ENCODE measurements around the gene CKMT2. TPM values are rescaled to one million over a fixed set of nuclear protein-coding genes. Genes with fewer than 3 reads are reported as not detected.

Gene CKMT2
- total RNA-seq, 1 donor from 2014 or later = not detected

- DNase-seq (ENCODE audit: low read depth) = no peak
- no peak for TF ChIP-seq CTCF (IDR thresholded peaks at IDR 0.05; ENCODE audit: insufficient read depth, low read length, poor library complexity, severe bottlenecking)
Measured at GRCh38 chr5:81202655-81203054, 30.5 kb upstream of the CKMT2 start.

GRCh38 chr5:81203729-81204128, 29.4 kb upstream of the CKMT2 start:
- Histone ChIP-seq H3K27me3 (ENCODE audit: control insufficient read depth, insufficient read depth, low read length) (no peaks in the 10 kb centered on the region), H3K4me3 (ENCODE audit: low read depth, low read length) (no peak overlapping the region), H3K36me3 (ENCODE audit: control insufficient read depth, insufficient read depth, low read length) (peaks cover 3% of the 10 kb centered on the region)
- no peak for TF ChIP-seq CTCF (IDR thresholded peaks at IDR 0.05; ENCODE audit: insufficient read depth, low read length, poor library complexity, severe bottlenecking)
- DNase-seq (ENCODE audit: low read depth) = no peak

More at GRCh38 chr5:81202655-81203054, 30.5 kb upstream of the CKMT2 start:
- H3K36me3 ChIP-seq (ENCODE audit: control insufficient read depth, insufficient read depth, low read length) = peaks cover 3% of the 10 kb centered on the region
- no peak overlapping the region for H3K4me3 ChIP-seq (ENCODE audit: low read depth, low read length)
- H3K27me3 ChIP-seq (ENCODE audit: control insufficient read depth, insufficient read depth, low read length) = no peaks in the 10 kb centered on the region

- Histone ChIP-seq H3K27me3 (ENCODE audit: control insufficient read depth, insufficient read depth, low read length) (no peaks in the 10 kb centered on the region), H3K36me3 (ENCODE audit: control insufficient read depth, insufficient read depth, low read length) (peaks cover 3% of the 10 kb centered on the region), H3K4me3 (ENCODE audit: low read depth, low read length) (no peak overlapping the region)
- no peak for DNase-seq (ENCODE audit: low read depth)
- TF ChIP-seq CTCF (IDR thresholded peaks at IDR 0.05; ENCODE audit: insufficient read depth, low read length, poor library complexity, severe bottlenecking) = no peak
Measured at GRCh38 chr5:81204205-81204604, 28.9 kb upstream of the CKMT2 start.

DNA sequence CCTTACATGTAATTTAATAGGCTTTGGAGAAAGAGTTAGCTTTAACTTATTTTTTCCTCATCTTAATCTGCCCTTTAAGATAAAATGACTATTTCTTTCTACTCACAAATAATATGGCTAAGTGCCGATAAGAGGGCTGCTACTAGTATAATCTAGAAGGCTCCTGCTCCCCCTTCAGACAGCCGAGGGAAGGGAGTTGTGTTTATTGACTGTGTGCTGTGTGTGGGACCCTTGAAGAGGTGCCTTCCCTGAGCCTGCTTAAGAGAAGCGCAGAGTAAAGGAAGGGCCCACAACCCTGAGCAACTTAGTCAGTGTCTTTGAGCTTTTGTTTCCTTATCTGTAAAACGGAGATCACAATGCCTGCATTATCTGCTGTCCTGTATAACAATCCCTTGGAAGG, 28.1 kb upstream of the CKMT2 start:
- H3K36me3 ChIP-seq (ENCODE audit: control insufficient read depth, insufficient read depth, low read length) = peaks cover 3% of the 10 kb centered on the region
- H3K4me3 ChIP-seq (ENCODE audit: low read depth, low read length) = no peak overlapping the region
- DNase-seq (ENCODE audit: low read depth) = no peak
- no peaks in the 10 kb centered on the region for H3K27me3 ChIP-seq (ENCODE audit: control insufficient read depth, insufficient read depth, low read length)
- TF ChIP-seq CTCF (IDR thresholded peaks at IDR 0.05; ENCODE audit: insufficient read depth, low read length, poor library complexity, severe bottlenecking) = no peak

DNA sequence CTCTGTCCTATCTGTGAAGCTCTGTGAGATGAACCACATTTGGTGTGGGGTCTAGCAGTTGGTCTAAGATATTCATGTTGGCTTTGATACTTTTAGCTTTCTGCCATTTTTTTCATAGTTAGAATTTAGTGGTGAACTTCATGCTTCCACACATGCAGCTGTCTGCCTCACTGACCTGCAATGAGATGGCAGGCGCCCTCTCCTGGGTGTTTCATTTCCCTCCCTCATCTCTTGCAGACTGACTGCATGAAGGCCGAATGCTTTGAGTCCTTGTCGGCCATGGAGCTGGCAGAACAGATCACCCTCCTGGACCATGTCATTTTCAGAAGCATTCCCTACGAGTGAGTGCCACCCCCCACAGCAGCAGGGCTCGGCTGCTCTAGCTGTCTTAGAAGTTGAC, 26.1 kb upstream of the CKMT2 start:
- TF ChIP-seq CTCF (IDR thresholded peaks at IDR 0.05; ENCODE audit: insufficient read depth, low read length, poor library complexity, severe bottlenecking) = peak; percentile 26
- peaks cover 3% of the 10 kb centered on the region for H3K36me3 ChIP-seq (ENCODE audit: control insufficient read depth, insufficient read depth, low read length)
- no peak overlapping the region for H3K4me3 ChIP-seq (ENCODE audit: low read depth, low read length)
- H3K27me3 ChIP-seq (ENCODE audit: control insufficient read depth, insufficient read depth, low read length) = no peaks in the 10 kb centered on the region
- DNase-seq (ENCODE audit: low read depth) = no peak

DNA sequence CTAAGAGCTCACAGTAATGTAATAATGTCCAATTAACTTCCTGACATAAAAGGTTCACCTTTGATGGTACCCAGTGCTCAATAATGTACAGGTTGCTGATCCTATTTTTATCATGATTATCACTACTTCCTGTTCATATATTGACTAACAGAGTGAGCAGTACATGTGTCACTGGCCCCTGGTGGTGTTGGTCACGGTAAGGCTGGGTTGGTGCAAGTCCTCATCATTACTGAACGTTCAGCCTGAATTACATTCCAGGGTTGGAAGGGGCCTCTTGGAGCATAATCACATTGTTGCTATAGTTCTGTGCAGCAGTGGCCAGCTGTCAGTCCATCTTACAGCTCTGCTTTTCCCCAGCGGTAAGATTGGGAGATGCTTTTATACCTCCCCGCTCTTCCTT, 24.2 kb upstream of the CKMT2 start:
- no peak for TF ChIP-seq CTCF (IDR thresholded peaks at IDR 0.05; ENCODE audit: insufficient read depth, low read length, poor library complexity, severe bottlenecking)
- H3K27me3 ChIP-seq (ENCODE audit: control insufficient read depth, insufficient read depth, low read length) = no peaks in the 10 kb centered on the region
- H3K4me3 ChIP-seq (ENCODE audit: low read depth, low read length) = no peak overlapping the region
- peaks cover 3% of the 10 kb centered on the region for H3K36me3 ChIP-seq (ENCODE audit: control insufficient read depth, insufficient read depth, low read length)
- no peak for DNase-seq (ENCODE audit: low read depth)
